Measurements from ENCODE around the gene PDK2. TPM values are rescaled to one million over a fixed set of nuclear protein-coding genes. Genes with fewer than 3 reads are reported as not detected.
A peak's percentile ranks its signal among the peaks of the same experiment; 100 is the strongest.

The PDK2 gene
- total and polyA plus RNA-seq, 5 donors, result 149 to 219 (median 178) TPM

DNA sequence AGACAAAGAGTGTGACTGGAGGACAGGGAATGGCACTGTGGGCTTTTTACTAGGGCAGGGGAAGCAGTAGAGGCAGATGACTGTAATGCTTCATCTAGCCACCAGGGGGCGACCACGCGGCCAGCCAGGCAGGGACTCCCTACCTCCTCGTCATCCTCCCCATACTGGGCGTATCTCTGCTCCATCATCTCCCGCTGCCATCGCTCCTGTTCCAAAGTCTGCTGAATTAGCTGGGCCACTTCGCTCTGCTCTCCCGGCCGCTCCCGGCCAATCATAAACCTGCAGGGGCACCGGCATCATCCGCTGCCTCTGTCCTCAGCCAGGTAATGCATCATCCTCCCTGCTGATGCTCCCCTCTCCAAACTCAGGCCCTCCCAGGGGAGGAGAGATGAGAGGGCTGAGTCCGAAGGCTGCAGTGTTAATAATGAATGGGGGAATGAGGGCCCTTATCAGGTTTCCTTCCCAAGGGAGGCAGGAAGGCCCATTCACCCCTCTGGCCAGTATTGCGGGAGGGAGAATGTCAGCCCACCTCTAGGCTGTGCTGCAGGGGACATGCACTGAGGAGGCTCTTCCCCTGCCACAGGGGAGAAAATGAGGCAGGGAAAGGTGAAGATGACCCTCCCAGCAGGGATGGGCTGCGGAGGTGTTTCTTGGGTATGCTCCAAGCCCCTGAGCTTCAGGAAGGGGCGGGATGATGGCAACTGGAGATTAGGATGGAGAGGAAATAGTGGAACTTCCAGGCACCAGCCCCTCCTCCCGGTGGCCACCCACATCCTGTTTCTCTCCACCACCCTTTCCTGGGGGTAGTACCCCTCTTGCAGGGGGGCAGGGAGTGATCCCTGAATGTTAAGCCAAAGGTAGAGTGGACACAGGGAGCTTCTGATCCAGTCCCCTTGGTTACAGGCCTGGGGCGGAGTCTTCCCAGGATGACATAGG, 45.1 kb downstream of the PDK2 start:
- H3K27me3 ChIP-seq (ENCODE audit: control insufficient read depth, insufficient read depth), result no peaks in the 10 kb centered on the region
- H3K27ac ChIP-seq (ENCODE audit: low read length), result peak overlapping the region; percentile 45
- H3K9me3 ChIP-seq (ENCODE audit: control insufficient read depth, low read length), result no peaks in the 10 kb centered on the region
- H3K4me1 ChIP-seq (ENCODE audit: control insufficient read depth, insufficient read depth, low read length), result peaks cover 4% of the 10 kb centered on the region
- DNase-seq, result peak; percentile 77 to 92 (median 89)
- H3K4me3 ChIP-seq (ENCODE audit: low read length), result no peak overlapping the region
- peak; percentile 59 to 73 for ATAC-seq
- WGBS, result 32% methylated on average over 19 of the region's 19 CpGs
- intact Hi-C loops (cut with DNase I), result loop anchor here in 1 of 4 donors (10.0 kb wide), 1 partner anchor 55 kb away; no protein-coding TSS in a partner anchor

DNA sequence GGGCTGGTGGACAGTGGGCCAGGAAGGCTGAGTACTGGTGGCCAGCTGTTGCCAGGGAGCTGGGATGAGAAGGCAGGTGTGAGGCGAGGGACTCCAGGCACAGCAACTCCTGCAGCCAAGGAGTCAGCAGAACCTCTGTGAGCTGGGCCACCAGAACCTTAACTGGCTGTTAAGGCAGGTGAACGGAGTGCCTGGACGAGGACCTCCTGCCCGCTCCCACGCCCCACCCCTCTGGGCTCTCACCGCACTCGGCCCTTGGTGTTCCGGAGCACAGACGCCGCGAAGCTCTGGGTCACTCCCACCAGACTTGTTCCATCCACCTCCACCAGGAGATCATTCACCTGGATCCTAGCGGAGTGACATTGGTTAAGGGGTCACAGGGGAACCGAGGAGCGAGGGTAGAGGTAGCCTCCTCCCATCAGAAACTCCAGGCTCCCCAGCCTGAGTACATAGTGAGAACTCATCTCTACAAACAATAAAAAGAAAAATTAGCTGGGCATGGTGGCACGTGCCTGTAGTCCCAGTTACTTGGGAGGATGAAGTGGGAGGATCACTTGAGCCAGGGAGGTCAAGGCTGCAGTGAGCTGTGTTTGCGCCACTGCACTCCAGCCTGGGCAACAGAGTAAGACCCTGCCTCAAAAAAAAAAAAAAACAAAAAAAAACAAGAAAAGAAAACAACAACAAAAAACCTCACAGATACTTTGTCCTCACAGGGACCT, 46.0 kb downstream of the PDK2 start:
- peak overlapping the region; percentile 45 for H3K27ac ChIP-seq (ENCODE audit: low read length)
- intact Hi-C loops (cut with DNase I), result no loop called here
- WGBS, result 83% methylated on average over 16 of the region's 16 CpGs
- no peaks in the 10 kb centered on the region for H3K27me3 ChIP-seq (ENCODE audit: control insufficient read depth, insufficient read depth)
- peaks cover 4% of the 10 kb centered on the region for H3K4me1 ChIP-seq (ENCODE audit: control insufficient read depth, insufficient read depth, low read length)
- no peak overlapping the region for H3K4me3 ChIP-seq (ENCODE audit: low read length)
- DNase-seq (peak in 1 of 3 donors; percentile 52), ATAC-seq (no peak)
- no peaks in the 10 kb centered on the region for H3K9me3 ChIP-seq (ENCODE audit: control insufficient read depth, low read length)

DNA sequence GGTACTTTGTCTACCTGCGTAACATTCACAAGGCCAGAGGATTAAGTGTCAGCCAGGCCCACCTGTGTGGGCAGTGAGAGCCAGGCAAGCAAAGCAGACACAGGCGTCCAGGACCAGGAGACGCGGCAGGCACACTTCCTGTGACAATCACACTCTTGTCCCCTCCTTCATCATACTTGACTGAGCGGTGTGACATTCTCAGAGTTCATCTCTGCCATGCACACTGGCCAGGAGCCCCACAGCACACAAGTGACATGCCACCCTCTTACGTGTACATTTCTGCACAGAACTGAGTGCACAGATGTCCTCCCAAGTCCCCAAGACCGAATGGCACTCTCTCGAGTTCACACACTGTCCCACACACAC, 46.6 kb downstream of the PDK2 start:
- H3K4me1 ChIP-seq (ENCODE audit: control insufficient read depth, insufficient read depth, low read length), result peaks cover 7% of the 10 kb centered on the region
- no peaks in the 10 kb centered on the region for H3K9me3 ChIP-seq (ENCODE audit: control insufficient read depth, low read length)
- intact Hi-C loops (cut with DNase I), result no loop called here
- H3K4me3 ChIP-seq (ENCODE audit: low read length), result no peak overlapping the region
- no peaks in the 10 kb centered on the region for H3K27me3 ChIP-seq (ENCODE audit: control insufficient read depth, insufficient read depth)
- no peak for DNase-seq
- H3K27ac ChIP-seq (ENCODE audit: low read length), result no peak overlapping the region
- ATAC-seq, result no peak
- 57% methylated on average over 8 of the region's 8 CpGs for WGBS

DNA sequence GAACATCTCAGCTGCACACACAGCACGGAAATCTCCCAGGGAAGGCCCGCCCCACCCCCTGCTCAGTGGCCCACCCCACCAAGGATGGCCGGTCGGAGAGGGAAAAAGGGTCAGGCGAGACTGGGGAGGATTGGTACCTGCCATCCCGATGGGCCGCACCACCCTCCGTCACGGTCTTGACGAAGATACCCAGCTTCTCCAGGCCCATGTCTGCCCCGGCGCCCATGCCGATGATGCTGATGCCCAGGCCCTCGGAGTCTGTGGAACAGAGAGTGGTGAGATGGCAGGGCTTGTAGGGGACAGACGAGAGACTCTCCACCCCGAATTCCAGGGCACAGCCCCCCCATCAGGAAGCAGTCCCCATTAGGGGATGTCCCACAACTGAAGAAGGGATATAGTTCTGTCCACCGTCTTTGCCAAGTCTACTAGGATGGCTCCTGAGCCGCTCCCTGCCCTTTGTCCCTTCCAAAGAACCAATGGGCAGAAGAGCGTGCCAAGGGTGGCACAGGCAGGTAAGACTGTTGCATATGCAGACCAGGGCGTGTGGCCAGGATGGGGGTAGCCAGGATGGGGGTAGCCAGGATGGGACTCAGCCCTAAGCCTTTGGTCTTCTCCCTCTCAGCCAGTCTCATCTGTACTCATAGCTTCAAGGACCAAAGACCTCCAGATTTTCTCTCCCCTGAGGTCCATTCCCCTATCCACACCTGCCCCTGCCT, 48.5 kb downstream of the PDK2 start:
- H3K27ac ChIP-seq (ENCODE audit: low read length), result no peak overlapping the region
- H3K27me3 ChIP-seq (ENCODE audit: control insufficient read depth, insufficient read depth), result no peaks in the 10 kb centered on the region
- H3K4me1 ChIP-seq (ENCODE audit: control insufficient read depth, insufficient read depth, low read length), result peaks cover 13% of the 10 kb centered on the region
- H3K4me3 ChIP-seq (ENCODE audit: low read length), result no peak overlapping the region
- H3K9me3 ChIP-seq (ENCODE audit: control insufficient read depth, low read length), result no peaks in the 10 kb centered on the region
- intact Hi-C loops (cut with DNase I), result no loop called here
- ATAC-seq (no peak), DNase-seq (peak in 1 of 3 donors; percentile 55)
- WGBS, result 92% methylated on average over 20 of the region's 20 CpGs

DNA sequence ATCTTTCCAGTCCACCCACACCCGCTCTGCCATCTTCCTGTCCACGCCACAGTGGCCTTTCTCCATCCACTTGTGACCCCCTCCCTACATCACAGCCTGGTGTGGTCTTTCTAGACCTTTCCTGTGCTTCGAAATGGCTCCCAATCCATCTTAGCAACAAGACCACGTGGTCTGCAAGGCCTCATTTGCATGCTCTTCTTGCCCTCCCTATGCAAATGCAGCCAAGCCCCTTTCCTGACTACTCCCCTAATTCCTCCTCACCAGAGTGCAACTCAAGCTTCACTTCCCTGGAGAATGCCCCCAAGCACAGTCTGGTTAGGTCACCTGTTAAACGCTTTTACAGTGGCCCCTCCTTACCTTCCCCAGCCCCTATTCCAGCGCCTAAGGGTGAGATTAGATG, 49.2 kb downstream of the PDK2 start:
- Histone ChIP-seq H3K9me3 (ENCODE audit: control insufficient read depth, low read length) (no peaks in the 10 kb centered on the region), H3K4me3 (ENCODE audit: low read length) (no peak overlapping the region), H3K27ac (ENCODE audit: low read length) (no peak overlapping the region), H3K27me3 (ENCODE audit: control insufficient read depth, insufficient read depth) (no peaks in the 10 kb centered on the region), H3K4me1 (ENCODE audit: control insufficient read depth, insufficient read depth, low read length) (peaks cover 13% of the 10 kb centered on the region)
- ATAC-seq (no peak), DNase-seq (no peak)
- WGBS, result 70% methylated on average over 6 of the region's 6 CpGs
- intact Hi-C loops (cut with DNase I), result no loop called here

DNA sequence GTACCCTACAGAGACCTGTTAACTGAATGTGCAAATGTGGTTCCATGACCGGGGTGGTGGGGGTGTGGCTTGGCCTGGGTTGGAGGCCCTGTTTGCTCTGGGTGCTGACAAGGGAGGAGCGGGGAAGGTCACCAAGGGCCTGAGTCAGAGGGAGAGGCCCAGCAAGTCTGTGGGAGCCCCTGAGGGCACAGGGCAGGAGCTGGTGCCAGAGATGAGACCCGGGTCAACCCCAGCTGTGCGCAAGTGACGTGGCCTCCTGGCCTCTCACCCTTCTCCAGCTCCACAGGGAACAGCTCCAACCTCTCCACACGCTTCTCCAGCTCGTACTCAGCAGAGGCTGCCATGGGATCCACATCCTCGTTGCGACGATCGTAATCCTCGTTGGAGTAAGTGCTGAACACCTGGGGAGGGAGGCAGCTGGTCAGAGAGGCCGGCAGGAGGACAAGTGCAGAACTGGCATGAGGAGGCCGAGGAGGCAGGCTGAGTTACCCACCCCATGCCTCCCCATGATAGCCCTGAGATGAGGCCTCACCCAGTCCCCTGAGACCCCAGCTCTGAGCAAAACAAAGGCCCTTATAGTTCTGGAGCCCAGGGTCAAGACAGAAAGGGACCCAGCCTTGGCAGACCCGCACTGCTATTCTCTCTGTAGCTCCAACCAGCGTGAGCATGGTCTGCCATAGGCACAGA, 49.8 kb downstream of the PDK2 start:
- H3K27ac ChIP-seq (ENCODE audit: low read length), result no peak overlapping the region
- ATAC-seq (peak in 1 of 2 donors; percentile 0), DNase-seq (peak; percentile 70 to 83 (median 71))
- no peak overlapping the region for H3K4me3 ChIP-seq (ENCODE audit: low read length)
- no peaks in the 10 kb centered on the region for H3K9me3 ChIP-seq (ENCODE audit: control insufficient read depth, low read length)
- no peaks in the 10 kb centered on the region for H3K27me3 ChIP-seq (ENCODE audit: control insufficient read depth, insufficient read depth)
- WGBS, result 51% methylated on average over 16 of the region's 16 CpGs
- H3K4me1 ChIP-seq (ENCODE audit: control insufficient read depth, insufficient read depth, low read length), result peaks cover 13% of the 10 kb centered on the region
- intact Hi-C loops (cut with DNase I), result no loop called here

DNA sequence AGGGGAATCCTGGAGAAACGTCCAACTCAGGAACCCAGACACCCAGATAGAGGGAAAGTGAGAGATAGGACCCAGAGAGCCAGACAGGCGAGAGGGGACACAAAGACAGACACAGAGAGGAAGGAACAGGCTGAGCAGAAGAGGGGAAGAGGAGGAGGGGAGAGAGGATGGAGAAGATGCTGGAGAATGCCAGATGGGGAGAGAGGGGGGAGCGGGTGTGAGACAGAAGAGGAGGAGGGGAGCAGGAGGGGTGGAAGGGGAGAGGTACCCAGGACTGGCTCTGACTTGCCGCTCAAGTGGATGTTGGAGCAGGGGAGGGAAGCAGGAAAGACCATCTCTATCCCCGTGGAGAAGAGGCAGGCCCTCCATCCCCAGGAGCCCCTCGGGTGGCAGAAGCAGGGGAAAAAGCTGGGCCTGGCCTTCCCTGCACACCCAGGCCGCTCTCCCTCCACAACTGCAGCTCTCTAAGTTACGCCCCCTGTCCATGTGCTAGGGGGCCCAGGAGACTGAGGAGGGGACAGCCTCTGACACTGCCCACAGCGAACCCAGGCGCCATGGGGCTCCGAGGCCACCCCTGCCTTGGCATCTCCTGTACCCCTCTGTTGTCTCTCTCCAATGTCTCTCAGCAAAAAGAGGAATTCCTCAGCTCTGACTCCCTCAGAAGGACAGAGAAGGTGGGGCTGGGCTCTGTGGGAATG, 50.5 kb downstream of the PDK2 start:
- ATAC-seq (no peak), DNase-seq (peak in 1 of 3 donors; percentile 56)
- Histone ChIP-seq H3K9me3 (ENCODE audit: control insufficient read depth, low read length) (no peaks in the 10 kb centered on the region), H3K4me3 (ENCODE audit: low read length) (no peak overlapping the region), H3K27me3 (ENCODE audit: control insufficient read depth, insufficient read depth) (no peaks in the 10 kb centered on the region), H3K4me1 (ENCODE audit: control insufficient read depth, insufficient read depth, low read length) (peaks cover 13% of the 10 kb centered on the region), H3K27ac (ENCODE audit: low read length) (no peak overlapping the region)
- 53% methylated on average over 11 of the region's 11 CpGs for WGBS
- intact Hi-C loops (cut with DNase I), result no loop called here

DNA sequence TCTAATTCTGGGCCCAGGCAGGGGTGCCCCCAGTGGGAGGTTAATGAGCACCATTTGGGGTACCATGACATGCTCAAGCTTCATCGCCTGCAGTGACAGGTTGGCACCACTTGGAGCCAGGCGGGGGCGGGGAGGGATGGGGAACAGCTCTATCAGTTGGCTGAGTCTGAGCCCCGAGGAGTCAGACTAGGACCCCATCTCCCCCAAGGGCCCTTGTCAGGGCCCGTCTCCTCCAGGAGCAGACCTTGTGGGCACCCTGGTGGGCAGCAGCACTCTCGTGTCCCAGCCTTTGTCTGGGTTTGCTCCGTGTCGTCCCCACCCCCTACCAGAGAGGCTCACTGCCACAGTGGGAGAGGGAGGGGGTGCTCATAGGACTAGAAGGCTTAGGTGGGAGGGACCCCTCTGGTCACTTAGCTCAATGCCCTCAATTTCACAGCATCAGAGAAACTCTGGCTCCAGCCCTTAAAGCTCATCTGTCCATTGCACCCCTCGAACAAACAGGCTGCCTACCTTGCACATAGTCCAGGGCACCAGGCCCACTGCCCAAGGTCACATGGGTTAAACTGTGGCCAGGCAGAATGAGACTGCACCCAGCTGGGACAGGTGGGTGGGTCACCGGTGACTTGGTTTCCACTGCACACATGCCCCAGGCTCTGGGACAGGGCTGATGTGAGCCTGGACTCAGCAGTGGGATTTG, 51.2 kb downstream of the PDK2 start:
- peaks cover 12% of the 10 kb centered on the region for H3K4me1 ChIP-seq (ENCODE audit: control insufficient read depth, insufficient read depth, low read length)
- H3K27me3 ChIP-seq (ENCODE audit: control insufficient read depth, insufficient read depth), result no peaks in the 10 kb centered on the region
- WGBS, result 50% methylated on average over 10 of the region's 10 CpGs
- H3K27ac ChIP-seq (ENCODE audit: low read length), result peak overlapping the region; percentile 73
- DNase-seq, result peak in 1 of 3 donors; percentile 62
- H3K9me3 ChIP-seq (ENCODE audit: control insufficient read depth, low read length), result no peaks in the 10 kb centered on the region
- intact Hi-C loops (cut with DNase I), result no loop called here
- no peak overlapping the region for H3K4me3 ChIP-seq (ENCODE audit: low read length)
- ATAC-seq, result no peak

DNA sequence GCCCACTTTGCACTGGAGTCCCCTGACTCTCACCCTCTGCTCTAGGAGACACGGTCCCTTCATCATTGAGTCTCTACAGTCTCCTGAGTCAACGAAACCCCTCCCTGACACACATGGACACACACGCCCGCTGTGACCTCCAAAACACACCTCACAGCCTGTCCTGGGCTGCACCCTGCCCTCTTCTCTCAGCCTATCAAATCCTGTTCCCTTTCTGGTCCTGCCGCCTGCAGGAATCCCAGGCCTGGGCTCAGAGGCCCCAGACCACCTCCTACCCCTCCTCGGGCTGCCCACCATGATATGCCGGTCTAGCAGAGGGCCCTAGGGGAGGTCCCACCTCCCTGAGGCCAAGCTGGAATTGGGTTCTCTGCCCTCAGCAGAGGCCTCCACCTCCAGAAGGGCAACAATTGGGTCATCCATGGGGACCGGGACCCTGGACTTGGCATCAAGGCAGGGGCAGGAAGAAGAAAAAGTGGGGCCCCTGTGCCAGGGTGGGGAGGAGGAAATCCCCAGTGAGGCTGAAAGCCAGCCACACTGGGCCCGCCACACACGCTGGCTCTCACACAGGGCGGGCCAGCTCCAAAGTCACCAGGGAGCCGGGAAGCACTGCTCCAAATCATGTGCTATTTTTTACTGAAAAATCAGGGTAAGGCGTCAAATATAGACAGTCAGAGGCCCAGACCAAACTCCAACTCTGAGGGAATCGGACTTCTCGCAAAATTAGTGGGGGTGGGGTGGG, 51.9 kb downstream of the PDK2 start:
- H3K9me3 ChIP-seq (ENCODE audit: control insufficient read depth, low read length), result no peaks in the 10 kb centered on the region
- WGBS, result 17% methylated on average over 15 of the region's 15 CpGs
- H3K27me3 ChIP-seq (ENCODE audit: control insufficient read depth, insufficient read depth), result no peaks in the 10 kb centered on the region
- peak overlapping the region; percentile 73 for H3K27ac ChIP-seq (ENCODE audit: low read length)
- peak overlapping the region; percentile 86 for H3K4me3 ChIP-seq (ENCODE audit: low read length)
- peaks cover 12% of the 10 kb centered on the region for H3K4me1 ChIP-seq (ENCODE audit: control insufficient read depth, insufficient read depth, low read length)
- intact Hi-C loops (cut with DNase I), result no loop called here
- DNase-seq, result peak in 2 of 3 donors; percentile 79 to 83
- peak in 1 of 2 donors; percentile 3 for ATAC-seq

All from right cardiac atrium (tissue), 5 donors.